Measurements from ENCODE around the gene NTF3. TPM values are rescaled to one million over a fixed set of nuclear protein-coding genes. Genes with fewer than 3 reads are reported as not detected.

NTF3 gene
- total and polyA plus RNA-seq, 9 donors: 3.2 to 15.9 (median 9.4) TPM

DNA sequence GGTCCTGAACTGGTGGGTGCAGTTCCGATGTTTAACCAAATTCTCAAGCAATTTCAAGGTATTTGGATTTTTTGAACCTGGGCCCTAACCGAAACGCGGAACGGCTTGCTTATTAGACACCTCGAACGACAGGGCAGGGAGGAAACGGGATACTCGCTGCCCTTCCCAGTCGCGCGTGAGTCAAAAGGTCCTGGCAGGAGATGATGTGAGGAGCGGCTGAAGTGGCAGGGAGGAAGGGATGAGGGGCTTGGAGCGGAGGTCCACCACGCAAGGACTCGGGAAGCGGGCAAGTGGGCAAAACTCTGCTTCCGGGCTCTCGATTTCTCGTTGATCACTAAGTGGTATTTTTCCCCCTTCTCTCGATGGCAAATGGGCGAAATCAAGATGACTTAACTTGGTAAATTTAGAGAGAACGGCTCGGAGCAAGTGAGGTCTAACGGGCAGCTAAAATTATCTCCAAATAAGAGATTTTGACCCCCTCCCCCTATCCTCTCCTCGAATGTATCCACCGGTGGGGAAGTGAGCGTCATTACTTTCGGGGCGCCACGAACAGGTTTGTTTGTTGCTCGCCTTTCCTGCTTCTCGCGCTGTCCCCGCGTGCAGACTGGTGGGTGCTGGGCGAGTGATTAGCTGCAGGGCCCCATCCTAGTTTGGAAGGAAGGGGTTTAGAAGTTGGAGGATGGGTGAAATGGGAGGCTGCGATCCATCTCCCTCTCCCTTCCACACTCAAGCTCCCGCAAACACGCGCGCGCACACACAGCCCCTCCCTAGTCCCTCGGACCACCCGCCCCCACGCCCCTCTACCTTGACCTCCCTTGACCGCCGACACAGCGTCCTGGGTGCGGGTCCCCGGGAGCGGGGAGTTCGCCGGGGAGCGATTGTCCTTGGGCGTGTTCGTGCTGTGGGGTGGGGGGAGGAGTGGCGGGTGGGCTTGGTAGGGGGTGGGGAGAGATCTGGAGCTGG is 986 bp upstream of the NTF3 start:
- Histone ChIP-seq H3K27me3 (no peaks in the 10 kb centered on the region), H3K36me3 (no peaks in the 10 kb centered on the region), H3K9me3 (no peaks in the 10 kb centered on the region), H3K27ac (peak overlapping the region in 1 of 2 donors; percentile 15), H3K4me3 (peak overlapping the region; percentile 52), H3K4me1 (ENCODE audit: insufficient read depth) (peaks cover 11% of the 10 kb centered on the region)
- 3 to 6% (median 4%) methylated on average over 57 to 58 of the region's 58 CpGs for WGBS, 3 donors
- DNase-seq: peak in 4 of 5 donors; percentile 37 to 45 (median 44)
- TF ChIP-seq, protein P1, sequence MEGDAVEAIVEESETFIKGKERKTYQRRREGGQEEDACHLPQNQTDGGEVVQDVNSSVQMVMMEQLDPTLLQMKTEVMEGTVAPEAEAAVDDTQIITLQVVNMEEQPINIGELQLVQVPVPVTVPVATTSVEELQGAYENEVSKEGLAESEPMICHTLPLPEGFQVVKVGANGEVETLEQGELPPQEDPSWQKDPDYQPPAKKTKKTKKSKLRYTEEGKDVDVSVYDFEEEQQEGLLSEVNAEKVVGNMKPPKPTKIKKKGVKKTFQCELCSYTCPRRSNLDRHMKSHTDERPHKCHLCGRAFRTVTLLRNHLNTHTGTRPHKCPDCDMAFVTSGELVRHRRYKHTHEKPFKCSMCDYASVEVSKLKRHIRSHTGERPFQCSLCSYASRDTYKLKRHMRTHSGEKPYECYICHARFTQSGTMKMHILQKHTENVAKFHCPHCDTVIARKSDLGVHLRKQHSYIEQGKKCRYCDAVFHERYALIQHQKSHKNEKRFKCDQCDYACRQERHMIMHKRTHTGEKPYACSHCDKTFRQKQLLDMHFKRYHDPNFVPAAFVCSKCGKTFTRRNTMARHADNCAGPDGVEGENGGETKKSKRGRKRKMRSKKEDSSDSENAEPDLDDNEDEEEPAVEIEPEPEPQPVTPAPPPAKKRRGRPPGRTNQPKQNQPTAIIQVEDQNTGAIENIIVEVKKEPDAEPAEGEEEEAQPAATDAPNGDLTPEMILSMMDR (IDR thresholded peaks at IDR 0.05): no peak
- TF ChIP-seq POLR2A (IDR thresholded peaks at IDR 0.05): no peak
- no peak for TF ChIP-seq EP300 (IDR thresholded peaks at IDR 0.05)
- intact Hi-C loops (cut with DNase I): loop anchor here in 3 of 4 donors (2.0 to 5.0 kb wide), 2 partner anchors 81 to 82 kb away; no protein-coding TSS in a partner anchor

DNA sequence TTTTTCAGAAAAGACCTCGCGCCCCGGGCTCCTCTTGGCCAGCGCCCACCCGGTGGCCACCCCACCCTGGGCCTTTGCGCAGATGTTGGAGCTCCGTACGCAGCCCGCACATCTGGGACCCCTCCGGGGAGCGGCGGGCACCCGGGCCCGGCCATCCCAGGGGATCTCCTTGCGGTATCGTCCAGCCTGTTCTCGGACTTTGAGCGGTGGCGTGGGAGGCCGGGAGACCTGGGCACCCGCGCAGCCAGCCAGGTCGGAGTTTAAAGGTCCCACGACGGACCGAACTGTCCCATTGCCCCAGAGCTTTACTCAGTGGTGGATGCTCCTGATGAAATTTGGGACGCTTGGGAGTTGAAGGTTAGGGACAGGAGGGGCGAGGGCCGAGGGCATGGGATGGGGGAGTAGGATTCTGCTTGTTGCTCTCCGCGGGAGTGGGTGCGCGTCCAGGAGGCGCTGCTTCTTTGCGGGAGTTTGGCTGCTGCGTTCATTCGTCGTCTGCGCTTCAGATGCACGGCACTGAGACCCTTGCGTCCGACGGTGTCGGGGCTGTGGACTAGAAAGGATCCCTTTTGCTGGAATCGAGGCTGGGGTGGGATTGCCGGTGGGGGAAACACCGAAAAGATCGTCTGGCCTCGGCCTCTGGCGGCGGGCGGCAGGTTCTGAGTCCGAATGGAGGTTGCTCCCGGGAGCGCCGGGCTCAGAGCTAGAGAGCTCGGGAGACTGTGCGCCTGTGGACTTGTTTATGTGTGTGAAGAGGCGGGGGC is 1.4 kb downstream of the NTF3 start:
- DNase-seq: peak in 4 of 5 donors; percentile 39 to 63 (median 56)
- 1% methylated on average over 33 to 59 of the region's 59 CpGs for WGBS, 3 donors

DNA sequence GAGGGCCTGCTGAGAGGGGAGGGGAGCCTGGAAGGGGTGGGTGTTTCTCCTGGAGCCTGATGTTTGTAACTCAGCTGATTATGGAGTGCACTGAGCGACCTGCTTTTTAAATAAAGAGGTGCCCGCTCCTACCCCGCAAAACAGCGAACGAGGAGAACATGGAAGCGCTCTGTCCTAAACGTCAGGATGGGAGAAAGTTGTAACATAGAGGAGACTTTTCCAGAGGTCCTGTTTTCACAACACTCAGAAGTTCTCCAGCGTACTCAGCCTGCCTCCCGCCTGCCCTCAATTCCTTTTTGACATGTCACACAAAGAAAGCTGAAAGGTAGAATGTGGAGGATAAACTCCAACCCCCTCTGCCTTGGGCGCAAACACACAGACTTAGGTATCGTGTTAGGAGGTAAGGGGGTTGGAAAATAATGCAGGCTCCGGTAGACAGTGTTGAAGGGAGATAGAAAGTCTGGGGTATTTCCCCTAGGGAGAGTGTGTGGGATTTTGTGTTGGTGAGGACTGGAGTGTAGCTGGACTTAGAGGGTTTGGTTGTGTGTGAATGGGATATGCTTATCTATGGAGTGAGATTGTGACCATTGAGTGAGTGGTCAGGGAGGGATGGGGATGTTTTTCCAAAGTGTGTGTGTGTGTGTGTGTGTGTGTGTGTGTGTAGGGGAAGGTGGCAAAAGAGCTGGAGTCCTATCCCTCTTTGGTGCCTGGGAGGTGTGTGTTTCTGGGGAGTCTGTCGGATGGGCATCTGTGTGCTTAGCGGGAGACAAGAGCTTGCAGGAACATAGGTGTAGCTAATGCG is 2.1 kb downstream of the NTF3 start:
- WGBS, 3 donors: 27 to 33% (median 27%) methylated on average over 15 of the region's 15 CpGs
- no peak for DNase-seq
- H3K4me1 ChIP-seq (ENCODE audit: insufficient read depth): peaks cover 19% of the 10 kb centered on the region
- intact Hi-C loops (cut with DNase I): loop anchor here in 2 of 4 donors (5.0 kb wide), 1 partner anchor 78 kb away; no protein-coding TSS in a partner anchor
- H3K27ac ChIP-seq: peak overlapping the region in 1 of 2 donors; percentile 28
- no peaks in the 10 kb centered on the region for H3K36me3 ChIP-seq
- H3K27me3 ChIP-seq: no peaks in the 10 kb centered on the region
- peak overlapping the region; percentile 52 for H3K4me3 ChIP-seq
- TF ChIP-seq EP300 (IDR thresholded peaks at IDR 0.05): no peak
- no peaks in the 10 kb centered on the region for H3K9me3 ChIP-seq

More for the DNA sequence above, 1.4 kb downstream of the NTF3 start:
- TF ChIP-seq, protein P1 (IDR thresholded peaks at IDR 0.05): no peak
- TF ChIP-seq POLR2A (IDR thresholded peaks at IDR 0.05) (no peak), EP300 (IDR thresholded peaks at IDR 0.05) (no peak)
- Histone ChIP-seq H3K4me3 (peak overlapping the region; percentile 52), H3K9me3 (no peaks in the 10 kb centered on the region), H3K27me3 (no peaks in the 10 kb centered on the region), H3K27ac (peak overlapping the region; percentile 28 to 41), H3K36me3 (no peaks in the 10 kb centered on the region), H3K4me1 (ENCODE audit: insufficient read depth) (peaks cover 19% of the 10 kb centered on the region)
- intact Hi-C loops (cut with DNase I): loop anchor here in 2 of 4 donors (5.0 kb wide), 1 partner anchor 79 kb away; no protein-coding TSS in a partner anchor

DNA sequence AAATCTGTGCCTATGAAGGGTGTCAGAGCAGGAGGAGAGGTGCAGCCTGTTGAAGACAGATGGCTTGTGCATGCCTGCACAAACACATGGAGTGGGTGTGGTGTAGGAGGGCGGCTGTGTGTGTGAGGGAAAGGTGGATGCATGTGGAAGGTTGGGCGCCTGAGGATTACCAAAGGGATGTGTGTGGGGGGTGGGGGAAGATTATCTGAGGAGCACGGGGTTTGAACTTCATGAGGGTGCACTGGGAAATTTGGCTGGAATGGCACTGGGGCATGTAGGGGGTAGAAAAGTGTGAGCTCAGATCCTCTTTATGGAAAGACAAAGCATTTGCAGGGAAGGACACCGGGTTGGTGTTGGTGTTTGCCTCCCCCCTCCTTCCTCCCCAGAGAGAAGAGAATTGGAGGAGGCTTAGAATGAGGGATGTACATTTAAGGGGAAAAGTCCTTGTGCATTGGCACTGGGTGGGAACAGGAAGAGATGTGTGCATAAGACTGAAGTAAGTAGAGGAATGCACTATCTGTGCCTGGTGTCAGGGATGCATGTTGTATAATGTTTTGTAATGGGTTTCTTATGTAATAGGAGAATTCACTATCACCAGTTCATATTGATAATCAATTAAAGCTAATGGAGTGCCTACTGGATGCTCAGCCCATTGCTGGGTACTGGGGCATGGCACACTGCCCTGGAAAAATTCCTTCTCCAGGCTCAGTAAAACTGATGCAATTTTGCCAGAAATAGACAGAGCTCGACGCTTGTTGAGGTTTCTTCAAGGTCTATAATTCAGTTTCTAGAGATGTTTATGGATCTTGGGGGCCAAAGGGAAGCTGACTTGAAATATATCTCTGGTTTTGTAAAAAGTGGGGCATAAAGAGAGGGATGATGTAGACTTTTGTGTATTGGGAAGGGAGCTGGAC is 3.0 kb downstream of the NTF3 start:
- DNase-seq: no peak
- H3K9me3 ChIP-seq: no peaks in the 10 kb centered on the region
- TF ChIP-seq POLR2A (IDR thresholded peaks at IDR 0.05) (no peak), EP300 (IDR thresholded peaks at IDR 0.05) (no peak)
- TF ChIP-seq, protein P1 (IDR thresholded peaks at IDR 0.05): no peak
- H3K27me3 ChIP-seq: no peaks in the 10 kb centered on the region
- H3K4me1 ChIP-seq (ENCODE audit: insufficient read depth): peaks cover 21% of the 10 kb centered on the region
- H3K4me3 ChIP-seq: no peak overlapping the region
- WGBS, 3 donors: 45 to 57% (median 46%) methylated on average over 6 of the region's 6 CpGs
- intact Hi-C loops (cut with DNase I): loop anchor here in 2 of 4 donors (5.0 kb wide), 1 partner anchor 77 kb away; no protein-coding TSS in a partner anchor
- H3K27ac ChIP-seq: no peak overlapping the region
- H3K36me3 ChIP-seq: no peaks in the 10 kb centered on the region
